ES-I3 (cell line): ENCODE data around the gene CCDC174.

ENCODE experiments used
- H3K36me3 ChIP-seq: 2 replicates; pipeline ENCODE4 v1.6.1; 2013; ENCODE audit warnings: mild to moderate bottlenecking, low read length, control low read depth, moderate library complexity; ENCODE audit not compliant: insufficient read depth
- H3K4me1 ChIP-seq: 2 replicates; pipeline ENCODE4 v1.6.1; 2013; ENCODE audit warnings: mild to moderate bottlenecking, control low read depth, low read length; ENCODE audit not compliant: insufficient read depth
- H3K9ac ChIP-seq: 2 replicates; pipeline ENCODE4 v1.6.1; 2013; ENCODE audit warnings: low read depth, mild to moderate bottlenecking, low read length, moderate library complexity
- H3K9me3 ChIP-seq: 2 replicates; pipeline ENCODE4 v1.6.1; 2013; ENCODE audit warnings: mild to moderate bottlenecking, low read length, moderate library complexity; ENCODE audit not compliant: control insufficient read depth, insufficient read depth

CCDC174 gene

DNA sequence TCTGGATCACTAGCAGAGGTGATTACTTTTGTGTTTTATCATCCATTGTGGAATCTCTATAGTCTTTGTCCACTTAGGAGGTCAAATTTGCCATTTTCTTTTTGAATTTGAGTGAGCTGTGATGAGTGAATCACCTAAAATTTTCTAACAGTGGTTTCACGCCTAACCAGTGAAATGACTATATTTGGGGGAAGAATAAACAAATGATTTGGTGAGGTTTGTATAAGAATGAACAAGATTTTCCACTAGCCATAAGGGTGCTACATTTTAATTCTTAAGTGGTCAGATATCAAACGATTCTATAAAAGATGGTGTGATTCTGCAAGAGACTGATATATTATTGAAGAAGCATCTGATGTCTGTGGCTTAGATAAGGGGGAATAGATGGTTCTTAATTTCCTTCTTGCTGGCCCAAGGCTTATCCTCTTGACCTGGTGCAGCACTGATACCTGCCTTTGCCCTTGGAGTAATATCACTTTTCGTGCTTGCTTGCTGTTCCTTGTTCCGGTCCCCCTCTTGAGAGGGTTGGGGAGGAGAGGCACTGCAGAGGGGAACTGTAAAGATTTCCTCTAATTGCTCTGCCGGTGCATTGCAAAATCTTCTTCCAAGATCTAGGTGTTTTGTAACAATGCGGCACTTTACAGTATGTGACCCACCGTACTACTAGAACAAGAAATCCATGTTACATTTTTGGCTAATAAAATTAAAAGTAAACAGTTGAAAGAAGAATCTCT, 37.9 kb downstream of the CCDC174 start:
- Histone ChIP-seq H3K4me1 (no peaks in the 10 kb centered on the region), H3K9me3 (no peaks in the 10 kb centered on the region), H3K36me3 (no peaks in the 10 kb centered on the region), H3K9ac (no peak overlapping the region)

DNA sequence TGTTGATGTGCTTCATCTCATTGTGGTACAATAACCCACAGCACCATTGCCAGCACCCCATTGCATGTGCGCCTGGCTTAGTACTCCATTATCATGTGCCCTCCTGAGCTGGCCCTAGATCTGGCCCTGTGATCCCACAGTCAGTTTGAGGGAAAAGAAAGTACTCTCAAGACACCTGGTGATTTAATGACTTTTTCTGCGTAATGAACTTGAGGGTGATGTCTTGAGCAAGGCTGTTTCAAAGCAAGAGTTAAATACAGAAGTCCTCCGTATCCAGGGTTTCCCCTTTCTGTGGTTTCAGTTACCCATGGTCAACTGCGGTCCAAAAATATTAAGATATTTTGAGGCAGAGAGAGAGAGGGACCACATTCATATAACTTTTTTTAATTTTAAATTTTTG, 39.7 kb downstream of the CCDC174 start:
- Histone ChIP-seq H3K36me3 (no peaks in the 10 kb centered on the region), H3K9me3 (no peaks in the 10 kb centered on the region), H3K9ac (no peak overlapping the region), H3K4me1 (no peaks in the 10 kb centered on the region)

DNA sequence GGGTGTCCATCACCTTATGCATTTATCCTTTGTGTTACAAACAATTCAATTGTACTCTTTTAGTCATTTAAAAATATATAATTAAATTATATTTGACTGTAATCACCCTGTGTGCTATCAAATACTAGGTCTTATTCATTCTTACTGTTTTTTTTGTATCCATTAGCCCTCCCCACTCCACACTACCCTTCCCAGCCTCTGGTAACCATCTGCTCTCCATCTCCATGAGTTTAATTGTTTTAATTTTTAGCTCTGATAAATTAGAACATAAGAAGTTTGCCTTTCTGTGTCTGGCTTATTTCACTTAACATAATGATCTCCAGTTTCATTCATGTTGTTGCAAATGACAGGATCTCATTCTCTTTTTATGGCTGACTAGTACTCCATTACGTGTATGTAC, 40.2 kb downstream of the CCDC174 start:
- Histone ChIP-seq H3K9ac (no peak overlapping the region), H3K4me1 (no peaks in the 10 kb centered on the region), H3K36me3 (no peaks in the 10 kb centered on the region), H3K9me3 (no peaks in the 10 kb centered on the region)

- Histone ChIP-seq H3K4me1 (no peaks in the 10 kb centered on the region), H3K9me3 (no peaks in the 10 kb centered on the region), H3K9ac (no peak overlapping the region), H3K36me3 (no peaks in the 10 kb centered on the region)
These were observed 47.2 kb downstream of the CCDC174 start for GRCh38 chr3:14698601-14699244.

DNA sequence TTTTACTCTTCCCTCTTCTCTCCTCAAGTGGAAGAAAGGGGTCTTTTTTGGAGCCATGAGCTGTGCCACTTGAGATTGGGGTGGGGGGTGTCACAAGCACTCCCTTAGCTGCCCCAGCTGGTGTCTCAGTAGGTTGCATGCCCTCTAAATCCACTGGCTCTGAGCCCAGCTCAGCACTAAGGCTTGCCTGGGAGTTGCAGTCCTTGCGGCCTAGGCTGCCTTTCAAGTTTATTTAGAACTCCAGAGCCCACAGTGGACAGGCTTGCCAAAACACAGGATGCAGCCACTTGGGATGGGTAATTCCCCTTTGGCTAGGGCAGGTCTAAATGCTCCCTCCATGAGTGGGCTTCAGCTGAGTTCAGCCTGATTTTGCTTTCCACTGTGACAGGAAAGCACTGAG, 48.1 kb downstream of the CCDC174 start:
- no peaks in the 10 kb centered on the region for H3K4me1 ChIP-seq

GRCh38 chr3:14700891-14701290, 49.3 kb downstream of the CCDC174 start:
- no peak overlapping the region for H3K9ac ChIP-seq
- no peaks in the 10 kb centered on the region for H3K9me3 ChIP-seq
- H3K4me1 ChIP-seq: no peaks in the 10 kb centered on the region
- no peaks in the 10 kb centered on the region for H3K36me3 ChIP-seq

More for the DNA sequence above, 48.1 kb downstream of the CCDC174 start:
- H3K36me3 ChIP-seq: no peaks in the 10 kb centered on the region
- no peaks in the 10 kb centered on the region for H3K9me3 ChIP-seq
- H3K9ac ChIP-seq: no peak overlapping the region

DNA sequence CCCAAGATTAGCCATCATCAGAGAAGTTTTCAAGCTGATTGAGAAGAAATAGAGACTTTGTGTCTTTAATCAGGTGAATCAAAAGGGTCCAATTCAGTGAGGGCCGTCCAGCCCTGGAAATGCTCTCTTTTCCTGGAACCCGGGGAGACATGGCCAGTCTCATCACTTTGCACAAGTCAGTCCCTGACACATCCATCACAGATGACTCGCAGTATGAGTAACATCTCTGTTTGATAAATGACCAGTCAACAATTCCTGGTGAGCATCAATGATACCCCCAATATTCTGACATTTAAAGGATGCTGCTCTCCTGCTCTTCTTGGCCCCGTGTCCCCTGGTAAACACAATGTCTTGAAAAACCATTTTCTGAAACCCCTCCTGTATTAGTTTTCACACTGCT, 50.1 kb downstream of the CCDC174 start:
- H3K9me3 ChIP-seq: no peaks in the 10 kb centered on the region
- H3K4me1 ChIP-seq: no peaks in the 10 kb centered on the region
- no peaks in the 10 kb centered on the region for H3K36me3 ChIP-seq
- no peak overlapping the region for H3K9ac ChIP-seq

DNA sequence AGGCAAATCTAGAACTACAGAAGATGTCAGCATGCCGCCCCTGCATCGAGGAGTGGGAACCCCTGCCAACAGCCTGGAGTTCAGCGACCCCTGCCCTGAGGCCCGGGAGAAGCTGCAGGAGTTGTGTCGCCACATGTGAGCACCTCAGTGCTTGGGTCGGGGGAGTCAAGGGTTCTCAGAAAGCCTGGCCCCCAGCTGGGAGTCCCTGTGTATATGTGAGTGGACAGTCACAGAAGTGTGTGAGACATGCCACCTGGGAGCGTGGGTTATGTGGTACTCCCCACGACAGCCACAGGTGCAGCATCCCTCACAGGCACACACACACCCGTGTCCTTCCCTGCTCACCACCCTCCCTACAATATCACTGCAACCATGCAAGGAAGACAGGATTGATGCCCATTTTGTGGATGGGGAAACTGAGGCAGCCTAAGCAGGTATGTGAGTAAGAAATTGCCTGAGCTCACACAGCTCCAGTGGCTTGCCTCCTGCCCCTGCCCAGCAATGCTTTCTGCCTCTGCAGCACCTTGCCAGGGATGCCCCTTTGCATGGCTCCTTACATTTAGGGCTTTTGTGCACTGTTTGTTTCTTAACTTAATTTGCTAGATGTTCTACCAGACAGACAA, 51.7 kb downstream of the CCDC174 start:
- Histone ChIP-seq H3K4me1 (no peaks in the 10 kb centered on the region), H3K9ac (no peak overlapping the region), H3K9me3 (no peaks in the 10 kb centered on the region), H3K36me3 (no peaks in the 10 kb centered on the region)

DNA sequence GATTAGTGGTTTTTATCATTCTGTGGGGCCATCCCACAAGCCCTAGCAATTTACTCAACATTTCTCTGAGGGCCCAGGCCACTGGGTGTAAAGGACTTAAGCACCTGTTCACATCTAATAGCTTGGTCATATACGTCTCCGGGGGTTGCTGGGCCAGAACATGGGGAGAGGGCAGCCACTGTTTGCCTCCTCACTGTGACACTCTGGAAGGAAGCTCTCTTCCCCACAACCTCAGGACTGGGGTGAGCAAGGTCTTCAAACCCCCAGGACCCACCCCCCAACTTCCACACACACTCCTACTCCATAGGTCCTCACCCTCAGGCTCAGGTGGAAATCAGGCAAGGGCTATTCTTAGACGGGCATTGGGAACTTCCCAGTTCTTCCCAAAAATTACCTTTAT, 52.2 kb downstream of the CCDC174 start:
- Histone ChIP-seq H3K36me3 (no peaks in the 10 kb centered on the region), H3K9me3 (no peaks in the 10 kb centered on the region), H3K9ac (no peak overlapping the region), H3K4me1 (no peaks in the 10 kb centered on the region)

DNA sequence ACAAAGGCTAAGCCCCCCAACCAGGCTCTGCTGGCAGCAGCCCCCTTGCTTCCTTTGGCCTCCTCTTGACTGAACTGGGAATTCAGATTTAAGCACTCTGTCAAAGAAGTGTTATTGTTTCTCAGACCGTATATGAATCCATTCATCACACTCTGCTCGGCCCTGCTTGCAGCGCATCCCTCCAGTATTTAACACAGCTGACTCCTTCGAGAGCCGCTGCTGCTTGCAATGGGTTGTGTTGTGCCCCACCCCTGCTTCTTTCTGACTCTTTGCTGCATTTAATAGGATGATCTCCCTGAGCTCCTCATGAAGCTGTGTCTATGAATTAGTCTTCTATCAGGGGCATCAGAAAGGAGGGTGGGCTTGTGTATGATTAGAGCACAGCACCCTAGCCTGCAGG, 54.5 kb downstream of the CCDC174 start:
- Histone ChIP-seq H3K36me3 (no peaks in the 10 kb centered on the region), H3K4me1 (no peaks in the 10 kb centered on the region), H3K9ac (no peak overlapping the region), H3K9me3 (no peaks in the 10 kb centered on the region)

GRCh38 chr3:14716591-14716990, 65.0 kb downstream of the CCDC174 start:
- Histone ChIP-seq H3K9me3 (no peaks in the 10 kb centered on the region), H3K36me3 (no peaks in the 10 kb centered on the region), H3K4me1 (no peaks in the 10 kb centered on the region), H3K9ac (no peak overlapping the region)

GRCh38 chr3:14717307-14717706, 65.7 kb downstream of the CCDC174 start:
- Histone ChIP-seq H3K9ac (no peak overlapping the region), H3K9me3 (no peaks in the 10 kb centered on the region), H3K36me3 (no peaks in the 10 kb centered on the region), H3K4me1 (no peaks in the 10 kb centered on the region)

DNA sequence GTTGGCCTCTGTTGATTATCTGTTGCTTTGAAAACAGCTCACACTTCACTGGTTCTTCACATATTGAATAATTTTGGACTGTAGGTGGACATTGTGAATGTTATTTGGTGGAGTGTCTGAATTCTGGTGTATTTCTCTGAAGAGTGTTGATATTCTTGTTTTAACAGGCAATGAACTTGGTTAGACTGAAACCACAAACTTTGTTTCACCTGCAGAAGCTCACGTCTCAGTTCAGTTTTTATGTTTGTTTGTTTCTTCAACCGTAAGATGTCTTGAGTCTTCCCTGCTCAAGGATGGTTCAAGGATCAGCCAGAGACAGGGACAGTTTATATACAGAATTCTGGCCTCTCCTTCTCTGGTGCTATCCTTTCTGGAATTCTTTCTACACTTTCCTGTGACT, 67.0 kb downstream of the CCDC174 start:
- Histone ChIP-seq H3K9ac (no peak overlapping the region), H3K4me1 (no peaks in the 10 kb centered on the region)

GRCh38 chr3:14719006-14719405, 67.4 kb downstream of the CCDC174 start:
- H3K36me3 ChIP-seq: no peaks in the 10 kb centered on the region
- no peaks in the 10 kb centered on the region for H3K9me3 ChIP-seq
- H3K9ac ChIP-seq: no peak overlapping the region
- no peaks in the 10 kb centered on the region for H3K4me1 ChIP-seq

More for the DNA sequence above, 67.0 kb downstream of the CCDC174 start:
- no peaks in the 10 kb centered on the region for H3K9me3 ChIP-seq
- no peaks in the 10 kb centered on the region for H3K36me3 ChIP-seq
